CD14-positive monocyte (primary cell): ENCODE results near the gene RETREG1. TPM values are rescaled to one million over a fixed set of nuclear protein-coding genes. Genes with fewer than 3 reads are reported as not detected.

Experiments
- DNase-seq, 3 donors: peaks; one replicate each; pipeline ENCODE4 v3.0.0-alpha.2; 2011 to 2022
- H2AFZ ChIP-seq: 2 replicates; pipeline ENCODE4 v1.6.0; 2012; ENCODE audit warnings: mild to moderate bottlenecking, low read depth, low read length, inconsistent platforms; ENCODE audit not compliant: insufficient read depth, poor library complexity, severe bottlenecking
- H3K27ac ChIP-seq, 2 donors: 1 replicate in 1 of 2; 2 replicates in 1 of 2; pipeline ENCODE4 v1.5.1; 2012 to 2013; ENCODE audit warnings: low read length in 2 of 2, control low read depth in 1 of 2, inconsistent platforms in 1 of 2, low read depth in 1 of 2, mild to moderate bottlenecking in 1 of 2
- H3K27me3 ChIP-seq, 2 donors: one replicate each; pipeline versions ENCODE4 v1.6.0 to v1.6.1; 2011 to 2013; ENCODE audit warnings: low read length in 2 of 2; ENCODE audit not compliant: control insufficient read depth in 2 of 2, insufficient read depth in 2 of 2
- H3K36me3 ChIP-seq, 2 donors: replicated peaks in 1 of 2; 1 replicate in 1 of 2; 2 replicates in 1 of 2; pipeline versions ENCODE4 v1.5.1 to v1.6.1; 2012 to 2013; ENCODE audit warnings: low read length in 2 of 2, control low read depth in 1 of 2, inconsistent platforms in 1 of 2, mild to moderate bottlenecking in 1 of 2; ENCODE audit not compliant: insufficient read depth in 2 of 2, control insufficient read depth in 1 of 2
- H3K4me1 ChIP-seq, 2 donors: 1 replicate in 1 of 2; 2 replicates in 1 of 2; pipeline versions ENCODE4 v1.5.1 to v1.6.1; 2012 to 2013; ENCODE audit warnings: low read length in 2 of 2, control low read depth in 1 of 2, inconsistent platforms in 1 of 2, mild to moderate bottlenecking in 1 of 2, moderate library complexity in 1 of 2; ENCODE audit not compliant: insufficient read depth in 2 of 2, control insufficient read depth in 1 of 2
- H3K4me2 ChIP-seq: replicated peaks from 2 replicates; pipeline ENCODE3; 2012; ENCODE audit warnings: low read length, moderate library complexity, mild to moderate bottlenecking; ENCODE audit not compliant: poor library complexity, severe bottlenecking; ENCODE audit errors: extremely low read depth
- H3K4me3 ChIP-seq, 3 experiments: fragments of 200-600 bp in 1 of 3; sonication (generic) in 1 of 3; replicated peaks in 1 of 3; 1 replicate in 2 of 3; 2 replicates in 1 of 3; pipeline ENCODE4 v1.5.1; 2011 to 2013; ENCODE audit warnings: low read length in 3 of 3, mild to moderate bottlenecking in 3 of 3, control low read depth in 2 of 3, low read depth in 2 of 3, inconsistent platforms in 1 of 3, moderate library complexity in 1 of 3
- H3K79me2 ChIP-seq: 2 replicates; pipeline ENCODE4 v1.6.0; 2012; ENCODE audit warnings: mild to moderate bottlenecking, control low read depth, inconsistent platforms, low read length, moderate library complexity; ENCODE audit not compliant: insufficient read depth
- H3K9ac ChIP-seq: 2 replicates; pipeline ENCODE4 v1.6.0; 2017; ENCODE audit warnings: low read length, mild to moderate bottlenecking; ENCODE audit not compliant: insufficient read depth, poor library complexity, severe bottlenecking
- H3K9me3 ChIP-seq, 2 donors: replicated peaks in 1 of 2; 1 replicate in 1 of 2; 2 replicates in 1 of 2; pipeline versions ENCODE4 v1.5.1 to v1.6.1; 2012 to 2013; ENCODE audit warnings: low read length in 2 of 2, control low read depth in 1 of 2; ENCODE audit not compliant: control insufficient read depth in 1 of 2, insufficient read depth in 1 of 2
- H4K20me1 ChIP-seq: 2 replicates; pipeline ENCODE4 v1.6.0; 2012; ENCODE audit warnings: mild to moderate bottlenecking, low read length, control low read depth, moderate library complexity; ENCODE audit not compliant: insufficient read depth
- H3K27ac Mint-ChIP-seq, 7 donors: one replicate each; pipeline ENCODE4 v1.8.0; 2020; ENCODE audit warnings: mild to moderate bottlenecking in 7 of 7, mixed read lengths in 7 of 7, moderate library complexity in 6 of 7, inconsistent platforms in 2 of 7
- H3K27me3 Mint-ChIP-seq, 3 donors: one replicate each; pipeline ENCODE4 v1.8.0; 2021 to 2022; ENCODE audit warnings: low read depth in 3 of 3, mild to moderate bottlenecking in 3 of 3, mixed read lengths in 3 of 3, moderate library complexity in 3 of 3, inconsistent platforms in 1 of 3
- H3K36me3 Mint-ChIP-seq, 2 donors: one replicate each; pipeline ENCODE4 v1.8.0; 2020; ENCODE audit warnings: mixed read lengths in 2 of 2, inconsistent platforms in 1 of 2, mild to moderate bottlenecking in 1 of 2
- H3K4me1 Mint-ChIP-seq: one replicate; pipeline ENCODE4 v1.8.0; 2020; ENCODE audit warnings: mild to moderate bottlenecking, mixed read lengths
- H3K4me3 Mint-ChIP-seq, 2 donors: one replicate each; pipeline ENCODE4 v1.8.0; 2020; ENCODE audit warnings: mild to moderate bottlenecking in 2 of 2, mixed read lengths in 2 of 2, moderate library complexity in 1 of 2
- H3K9me3 Mint-ChIP-seq, 7 donors: one replicate each; pipeline ENCODE4 v1.8.0; 2020 to 2022; ENCODE audit warnings: mixed read lengths in 7 of 7, mild to moderate bottlenecking in 6 of 7, moderate library complexity in 6 of 7, inconsistent platforms in 2 of 7
- CTCF ChIP-seq: fragments of 200-600 bp; IDR thresholded peaks from one replicate; pipeline ENCODE4 v1.8.0; 2022; ENCODE audit warnings: antibody characterized with exemption, mild to moderate bottlenecking
- WGBS: methylation state at CpG from one replicate; pipeline ENCODE4 v1.1.5; 2013; ENCODE audit warnings: missing lambda C conversion rate; ENCODE audit not compliant: insufficient coverage; 5-methylcytosine and 5-hydroxymethylcytosine counted together
- intact Hi-C, 2 donors: fragments of 100-400 bp; cut with micrococcal nuclease; formaldehyde crosslinking; loops; one replicate each; pipeline versions ENCODE4 v1.15.0 to v1.15.1; 2023
- polyA plus RNA-seq, 3 donors: library from polyadenylated mRNA; depleted of rRNA in 1 of 3; unstranded in 2 of 3; stranded (reverse) in 1 of 3; fragments of 300-500 nt in 2 of 3; fragments of >200 nt in 1 of 3; fragmentation: Illumina TruSeq in 2 of 3; gene quantifications; 1 replicate in 2 of 3; 2 replicates in 1 of 3; pipeline ENCODE4 v1.2.3, GENCODE V29; 2012 to 2021

RETREG1 gene
- polyA plus RNA-seq, 3 donors, result 3.5 to 6.4 (median 4.7) TPM

- Mint-ChIP-seq H3K4me1 (no peaks in the 10 kb centered on the region), H3K27me3 (peaks cover 0 to 3% (median 0%) of the 10 kb centered on the region in 3 donors), H3K9me3 (no peaks in the 10 kb centered on the region), H3K27ac (no peak overlapping the region), H3K36me3 (peaks cover 0 to 3% of the 10 kb centered on the region in 2 donors), H3K4me3 (no peak overlapping the region)
- no peaks in the 10 kb centered on the region for H3K36me3 ChIP-seq
- no CpG with 5 or more reads among the region's 1 CpG for WGBS
- H2AFZ ChIP-seq, result no peak overlapping the region
- H3K9me3 ChIP-seq, result no peaks in the 10 kb centered on the region
- H3K4me2 ChIP-seq, result no peak overlapping the region
- H3K4me3 ChIP-seq, result no peak overlapping the region
- H3K9ac ChIP-seq, result no peak overlapping the region
- H3K27ac ChIP-seq, result no peak overlapping the region
- H3K79me2 ChIP-seq, result no peaks in the 10 kb centered on the region
- intact Hi-C loops, result no loop called here
- DNase-seq, result no peak
- H3K4me1 ChIP-seq, result no peaks in the 10 kb centered on the region
- no peaks in the 10 kb centered on the region for H3K27me3 ChIP-seq
- H4K20me1 ChIP-seq, result no peaks in the 10 kb centered on the region
- no peak for TF ChIP-seq CTCF
Observed at GRCh38 chr5:16484081-16484480, 132.7 kb downstream of the RETREG1 start.

GRCh38 chr5:16483361-16483760 lies 133.4 kb downstream of the RETREG1 start:
- Mint-ChIP-seq H3K4me3 (no peak overlapping the region), H3K27ac (no peak overlapping the region), H3K9me3 (no peaks in the 10 kb centered on the region), H3K4me1 (no peaks in the 10 kb centered on the region), H3K36me3 (peaks cover 0 to 3% of the 10 kb centered on the region in 2 donors), H3K27me3 (peaks cover 0 to 6% (median 0%) of the 10 kb centered on the region in 3 donors)
- Histone ChIP-seq H3K27me3 (no peaks in the 10 kb centered on the region), H4K20me1 (no peaks in the 10 kb centered on the region), H3K36me3 (no peaks in the 10 kb centered on the region), H3K79me2 (no peaks in the 10 kb centered on the region), H3K9ac (no peak overlapping the region), H3K27ac (no peak overlapping the region), H3K4me1 (no peaks in the 10 kb centered on the region), H2AFZ (no peak overlapping the region), H3K4me3 (no peak overlapping the region), H3K4me2 (no peak overlapping the region), H3K9me3 (no peaks in the 10 kb centered on the region)
- intact Hi-C loops, result no loop called here
- DNase-seq, result no peak
- TF ChIP-seq CTCF, result no peak
